HEK293 (cell line): ENCODE data around the gene FOXC2.
A peak's percentile ranks its signal among the peaks of the same experiment; 100 is the strongest.

Source experiments
- CTCF ChIP-seq: fragments of 450-650 bp; formaldehyde crosslinking; IDR thresholded peaks from 2 replicates; pipeline ENCODE4 v1.5.1; 2016; ENCODE audit warnings: missing biosample characterization, missing genetic modification characterization
- KLF10 ChIP-seq: fragments of 450-650 bp; IDR thresholded peaks from 2 replicates; pipeline ENCODE4 v1.5.1; 2018; ENCODE audit warnings: missing biosample characterization, mild to moderate bottlenecking, missing genetic modification characterization
- KLF7 ChIP-seq: fragments of 450-650 bp; formaldehyde crosslinking; IDR thresholded peaks from 2 replicates; pipeline ENCODE4 v1.5.1; 2016; ENCODE audit warnings: missing biosample characterization, missing genetic modification characterization, borderline replicate concordance
- KLF9 ChIP-seq: fragments of 450-650 bp; formaldehyde crosslinking; IDR thresholded peaks from 2 replicates; pipeline ENCODE4 v1.5.1; 2016; ENCODE audit warnings: missing biosample characterization, missing genetic modification characterization, low read depth
- PRDM1 ChIP-seq: fragments of 450-650 bp; formaldehyde crosslinking; IDR thresholded peaks from 2 replicates; pipeline ENCODE4; 2016; ENCODE audit warnings: missing biosample characterization, missing genetic modification characterization
- PRDM10 ChIP-seq: fragments of 450-650 bp; formaldehyde crosslinking; IDR thresholded peaks from 2 replicates; pipeline ENCODE4 v1.5.1; 2016; ENCODE audit warnings: missing biosample characterization, missing genetic modification characterization
- PRDM2 ChIP-seq: fragments of 450-650 bp; formaldehyde crosslinking; IDR thresholded peaks from 2 replicates; pipeline ENCODE4 v1.5.1; 2016; ENCODE audit warnings: missing biosample characterization, missing genetic modification characterization, borderline replicate concordance
- ZBTB44 ChIP-seq: fragments of 450-650 bp; IDR thresholded peaks from 2 replicates; pipeline ENCODE4 v1.5.1; 2018; ENCODE audit warnings: missing biosample characterization, mild to moderate bottlenecking, missing genetic modification characterization
- ZBTB48 ChIP-seq: fragments of 450-650 bp; formaldehyde crosslinking; IDR thresholded peaks from 2 replicates; pipeline ENCODE4 v1.5.1; 2016; ENCODE audit warnings: missing biosample characterization, missing genetic modification characterization
- ZEB2 ChIP-seq: fragments of 450-650 bp; formaldehyde crosslinking; IDR thresholded peaks from 2 replicates; pipeline ENCODE4 v1.5.1; 2016; ENCODE audit warnings: missing biosample characterization, missing genetic modification characterization
- ZIC2 ChIP-seq: fragments of 450-650 bp; formaldehyde crosslinking; IDR thresholded peaks from 2 replicates; pipeline ENCODE4 v1.5.1; 2016; ENCODE audit warnings: missing biosample characterization, missing genetic modification characterization
- ZNF155 ChIP-seq: fragments of 450-650 bp; formaldehyde crosslinking; IDR thresholded peaks from 2 replicates; pipeline ENCODE4 v1.5.1; 2016; ENCODE audit warnings: missing biosample characterization, missing genetic modification characterization
- ZNF157 ChIP-seq: fragments of 450-650 bp; formaldehyde crosslinking; IDR thresholded peaks from 2 replicates; pipeline ENCODE4 v1.5.1; 2016; ENCODE audit warnings: missing biosample characterization, missing genetic modification characterization
- ZNF23 ChIP-seq: fragments of 450-650 bp; formaldehyde crosslinking; IDR thresholded peaks from 2 replicates; pipeline ENCODE4 v1.5.1; 2016; ENCODE audit warnings: missing biosample characterization, missing genetic modification characterization, borderline replicate concordance
- ZNF248 ChIP-seq: fragments of 450-650 bp; formaldehyde crosslinking; IDR thresholded peaks from 2 replicates; pipeline ENCODE4 v1.5.1; 2017; ENCODE audit warnings: missing biosample characterization, missing genetic modification characterization
- ZNF280D ChIP-seq: fragments of 450-650 bp; formaldehyde crosslinking; IDR thresholded peaks from 2 replicates; pipeline ENCODE4 v1.5.1; 2016; ENCODE audit warnings: missing biosample characterization, missing genetic modification characterization
- ZNF302 ChIP-seq: fragments of 450-650 bp; formaldehyde crosslinking; IDR thresholded peaks from 2 replicates; pipeline ENCODE4 v1.5.1; 2016; ENCODE audit warnings: missing biosample characterization, missing genetic modification characterization, low read depth
- ZNF501 ChIP-seq: fragments of 450-650 bp; formaldehyde crosslinking; IDR thresholded peaks from 2 replicates; pipeline ENCODE4 v1.5.1; 2016; ENCODE audit warnings: missing biosample characterization, missing genetic modification characterization
- ZNF639 ChIP-seq: fragments of 450-650 bp; formaldehyde crosslinking; IDR thresholded peaks from 2 replicates; pipeline ENCODE4 v1.5.1; 2016; ENCODE audit warnings: missing biosample characterization, missing genetic modification characterization

The FOXC2 gene

GRCh38 chr16:86575754-86576557, 9.3 kb downstream of the FOXC2 start (continued):
- TF ChIP-seq ZNF639 (tag by site-specific recombination) (peak; percentile 7; the same call in 1 of the 2 replicates), ZNF248 (tag by site-specific recombination) (no peak), ZNF501 (tag by site-specific recombination) (no peak), ZNF157 (no peak), PRDM2 (no peak), ZNF155 (tag by site-specific recombination) (no peak), ZBTB44 (tag by site-specific recombination) (no peak), CTCF (tag by site-specific recombination) (peak; percentile 80), ZNF23 (no peak), ZIC2 (peak; percentile 81), ZBTB48 (tag by site-specific recombination) (no peak), PRDM10 (peak; percentile 53; the same call in 1 of the 2 replicates), PRDM1 (tag by site-specific recombination) (no peak), KLF10 (tag by site-specific recombination) (0 out of 2 replicates have a peak, but pooled peaks have one; percentile 23), KLF9 (tag by site-specific recombination) (peak; percentile 92), ZNF302 (tag by site-specific recombination) (no peak), ZEB2 (tag by site-specific recombination) (peak; percentile 76; the same call in 1 of the 2 replicates), KLF7 (no peak), ZNF280D (tag by site-specific recombination) (no peak)
